HEK293 (cell line): ENCODE measurements around the gene FSIP1.

Experiments used
- CTCF ChIA-PET: fragments of 350-600 bp; formaldehyde crosslinking; extraction: SDS; loops from one replicate; lab custom pipeline; 2021; ENCODE audit warnings: antibody characterized with exemption; lab: Yijun Ruan, JAX
- POLR2A ChIA-PET: fragments of 300-600 bp; formaldehyde crosslinking; extraction: SDS; loops from one replicate; lab custom pipeline; 2020; ENCODE audit warnings: antibody characterized with exemption, inconsistent platforms; lab: Yijun Ruan, JAX
- H3K27ac ChIP-seq: fragments of 200-500 bp; sonication (Bioruptor generic); 2 replicates; pipeline ENCODE4 v1.5.1; 2014; ENCODE audit warnings: low read depth, low read length, control low read depth, inconsistent platforms; ENCODE audit errors: extremely low read depth
- H3K36me3 ChIP-seq, 2 experiments: fragments of 200-500 bp in 1 of 2; sonication (Bioruptor generic) in 1 of 2; 1 replicate in 1 of 2; 2 replicates in 1 of 2; pipeline ENCODE4 v1.5.1; 2014 to 2017; ENCODE audit warnings: inconsistent platforms in 2 of 2, low read length in 2 of 2; ENCODE audit not compliant: control insufficient read depth in 2 of 2, insufficient read depth in 1 of 2
- H3K4me1 ChIP-seq: fragments of 200-500 bp; sonication (Bioruptor generic); 2 replicates; pipeline ENCODE4 v1.5.1; 2014; ENCODE audit warnings: mild to moderate bottlenecking, low read length, inconsistent platforms; ENCODE audit not compliant: control insufficient read depth, insufficient read depth
- H3K4me3 ChIP-seq: 2 replicates; pipeline ENCODE4 v1.5.1; 2011; ENCODE audit warnings: low read depth, mild to moderate bottlenecking, control low read depth, low read length, moderate library complexity
- H3K9me3 ChIP-seq: fragments of 200-500 bp; sonication (Bioruptor generic); 2 replicates; pipeline ENCODE4 v1.5.1; 2014; ENCODE audit warnings: low read depth, low read length, inconsistent platforms; ENCODE audit not compliant: control insufficient read depth, insufficient read depth
- FEZF1 ChIP-seq: fragments of 450-650 bp; formaldehyde crosslinking; IDR thresholded peaks from 2 replicates; pipeline ENCODE4 v1.5.1; 2016; ENCODE audit warnings: missing biosample characterization, missing genetic modification characterization
- GFI1B ChIP-seq: fragments of 450-650 bp; formaldehyde crosslinking; IDR thresholded peaks from 2 replicates; pipeline ENCODE4 v1.5.1; 2016; ENCODE audit warnings: missing biosample characterization, missing genetic modification characterization
- HOXD13 ChIP-seq: sonication (generic); formaldehyde crosslinking; IDR thresholded peaks from 2 replicates; pipeline ENCODE4 v1.8.0; 2022; ENCODE audit warnings: missing genetic modification reagents, borderline replicate concordance
- KLF1 ChIP-seq: fragments of 450-650 bp; formaldehyde crosslinking; IDR thresholded peaks from 2 replicates; pipeline ENCODE4 v1.5.1; 2016; ENCODE audit warnings: missing biosample characterization, missing genetic modification characterization
- ZNF10 ChIP-seq: fragments of 450-650 bp; formaldehyde crosslinking; IDR thresholded peaks from 2 replicates; pipeline ENCODE4 v1.5.1; 2017; ENCODE audit warnings: missing biosample characterization, missing genetic modification characterization
- ZNF132 ChIP-seq: fragments of 450-650 bp; formaldehyde crosslinking; IDR thresholded peaks from 2 replicates; pipeline ENCODE4 v1.5.1; 2017; ENCODE audit warnings: missing biosample characterization, missing genetic modification characterization, borderline replicate concordance
- ZNF169 ChIP-seq: fragments of 450-650 bp; formaldehyde crosslinking; IDR thresholded peaks from 2 replicates; pipeline ENCODE4 v1.5.1; 2016; ENCODE audit warnings: missing biosample characterization, missing genetic modification characterization
- ZNF174 ChIP-seq: fragments of 450-650 bp; formaldehyde crosslinking; IDR thresholded peaks from 2 replicates; pipeline ENCODE4 v1.5.0; 2017; ENCODE audit warnings: missing biosample characterization, mild to moderate bottlenecking, missing genetic modification characterization
- ZNF391 ChIP-seq: fragments of 450-650 bp; formaldehyde crosslinking; IDR thresholded peaks from 2 replicates; pipeline ENCODE4 v1.5.1; 2016; ENCODE audit warnings: low read depth, missing biosample characterization, missing genetic modification characterization, borderline replicate concordance
- ZNF48 ChIP-seq: fragments of 450-650 bp; formaldehyde crosslinking; IDR thresholded peaks from 2 replicates; pipeline ENCODE4 v1.5.1; 2016; ENCODE audit warnings: missing biosample characterization, missing genetic modification characterization
- ZNF544 ChIP-seq: fragments of 450-650 bp; formaldehyde crosslinking; IDR thresholded peaks from 2 replicates; pipeline ENCODE4 v1.5.0; 2017; ENCODE audit warnings: missing biosample characterization, missing genetic modification characterization
- ZNF626 ChIP-seq: fragments of 450-650 bp; sonication (Bioruptor Pico); formaldehyde crosslinking; IDR thresholded peaks from 2 replicates; pipeline ENCODE4 v1.5.1; 2018; ENCODE audit warnings: missing biosample characterization, missing genetic modification characterization, inconsistent platforms
- ZNF654 ChIP-seq: fragments of 450-650 bp; formaldehyde crosslinking; IDR thresholded peaks from 2 replicates; pipeline ENCODE4 v1.5.1; 2016; ENCODE audit warnings: low read depth, missing biosample characterization, missing genetic modification characterization
- ZXDB ChIP-seq: fragments of 450-650 bp; formaldehyde crosslinking; IDR thresholded peaks from 2 replicates; pipeline ENCODE4 v1.5.1; 2016; ENCODE audit warnings: missing biosample characterization, missing genetic modification characterization
- TF ChIP-seq, protein P1 (sequence below): fragments of 450-650 bp; formaldehyde crosslinking; IDR thresholded peaks from 2 replicates; pipeline ENCODE4 v1.5.1; 2017; ENCODE audit warnings: missing biosample characterization, missing genetic modification characterization
- TF ChIP-seq, protein P2 (sequence below): fragments of 450-650 bp; formaldehyde crosslinking; IDR thresholded peaks from 2 replicates; pipeline ENCODE4 v1.5.1; 2017; ENCODE audit warnings: missing biosample characterization, missing genetic modification characterization
- TF ChIP-seq, protein P3 (sequence below): fragments of 450-650 bp; formaldehyde crosslinking; optimal IDR thresholded peaks from 2 replicates; pipeline ENCODE3; 2016; ENCODE audit warnings: missing biosample characterization, mild to moderate bottlenecking, missing genetic modification characterization
- TF ChIP-seq, protein P4 (sequence below): fragments of 450-650 bp; formaldehyde crosslinking; IDR thresholded peaks from 2 replicates; pipeline ENCODE4 v1.5.1; 2017; ENCODE audit warnings: missing biosample characterization, missing genetic modification characterization
- TF ChIP-seq, protein P5 (sequence below): fragments of 450-650 bp; formaldehyde crosslinking; IDR thresholded peaks from 2 replicates; pipeline ENCODE4 v1.5.1; 2016; ENCODE audit warnings: missing biosample characterization, missing genetic modification characterization

FSIP1 gene

DNA sequence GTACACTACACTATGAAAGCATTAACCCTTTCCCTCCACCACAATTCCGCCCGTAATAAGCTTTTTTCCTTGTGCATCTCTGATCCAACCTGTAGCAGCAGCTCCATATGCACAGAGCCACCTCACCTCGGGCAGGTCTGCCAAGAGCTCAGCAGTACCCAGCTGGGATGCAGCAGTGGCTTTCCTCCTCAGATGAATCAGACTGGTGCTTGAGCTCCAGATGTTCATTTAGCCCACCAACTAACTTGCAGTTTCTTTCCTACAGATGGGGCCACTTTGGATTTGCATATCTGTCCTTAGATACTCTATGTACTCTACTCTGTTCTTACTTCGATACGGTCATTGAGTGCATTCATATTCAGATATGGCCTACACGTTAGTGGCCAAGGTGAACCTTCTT is 14.8 kb upstream of the FSIP1 start:
- ChIA-PET POLR2A (no interaction called here), CTCF (no interaction called here)
- Histone ChIP-seq H3K9me3 (no peaks in the 10 kb centered on the region), H3K4me1 (no peaks in the 10 kb centered on the region), H3K36me3 (no peaks in the 10 kb centered on the region)
- TF ChIP-seq ZNF391 (tag by site-specific recombination) (no peak), KLF1 (tag by site-specific recombination) (no peak), ZNF654 (tag by site-specific recombination) (no peak), FEZF1 (tag by site-specific recombination) (no peak), ZNF169 (tag by site-specific recombination) (no peak), ZNF48 (tag by site-specific recombination) (no peak), ZXDB (tag by site-specific recombination) (no peak), ZNF174 (no peak), HOXD13 (CRISPR knock-in tag) (no peak), ZNF10 (tag by site-specific recombination) (no peak), GFI1B (tag by site-specific recombination) (no peak), ZNF544 (tag by site-specific recombination) (no peak), ZNF132 (no peak), ZNF626 (no peak)
- TF ChIP-seq, protein P1, sequence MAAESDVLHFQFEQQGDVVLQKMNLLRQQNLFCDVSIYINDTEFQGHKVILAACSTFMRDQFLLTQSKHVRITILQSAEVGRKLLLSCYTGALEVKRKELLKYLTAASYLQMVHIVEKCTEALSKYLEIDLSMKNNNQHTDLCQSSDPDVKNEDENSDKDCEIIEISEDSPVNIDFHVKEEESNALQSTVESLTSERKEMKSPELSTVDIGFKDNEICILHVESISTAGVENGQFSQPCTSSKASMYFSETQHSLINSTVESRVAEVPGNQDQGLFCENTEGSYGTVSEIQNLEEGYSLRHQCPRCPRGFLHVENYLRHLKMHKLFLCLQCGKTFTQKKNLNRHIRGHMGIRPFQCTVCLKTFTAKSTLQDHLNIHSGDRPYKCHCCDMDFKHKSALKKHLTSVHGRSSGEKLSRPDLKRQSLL: no peak
- TF ChIP-seq, protein P2, sequence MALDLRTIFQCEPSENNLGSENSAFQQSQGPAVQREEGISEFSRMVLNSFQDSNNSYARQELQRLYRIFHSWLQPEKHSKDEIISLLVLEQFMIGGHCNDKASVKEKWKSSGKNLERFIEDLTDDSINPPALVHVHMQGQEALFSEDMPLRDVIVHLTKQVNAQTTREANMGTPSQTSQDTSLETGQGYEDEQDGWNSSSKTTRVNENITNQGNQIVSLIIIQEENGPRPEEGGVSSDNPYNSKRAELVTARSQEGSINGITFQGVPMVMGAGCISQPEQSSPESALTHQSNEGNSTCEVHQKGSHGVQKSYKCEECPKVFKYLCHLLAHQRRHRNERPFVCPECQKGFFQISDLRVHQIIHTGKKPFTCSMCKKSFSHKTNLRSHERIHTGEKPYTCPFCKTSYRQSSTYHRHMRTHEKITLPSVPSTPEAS (tag by site-specific recombination): no peak
- TF ChIP-seq, protein P3, sequence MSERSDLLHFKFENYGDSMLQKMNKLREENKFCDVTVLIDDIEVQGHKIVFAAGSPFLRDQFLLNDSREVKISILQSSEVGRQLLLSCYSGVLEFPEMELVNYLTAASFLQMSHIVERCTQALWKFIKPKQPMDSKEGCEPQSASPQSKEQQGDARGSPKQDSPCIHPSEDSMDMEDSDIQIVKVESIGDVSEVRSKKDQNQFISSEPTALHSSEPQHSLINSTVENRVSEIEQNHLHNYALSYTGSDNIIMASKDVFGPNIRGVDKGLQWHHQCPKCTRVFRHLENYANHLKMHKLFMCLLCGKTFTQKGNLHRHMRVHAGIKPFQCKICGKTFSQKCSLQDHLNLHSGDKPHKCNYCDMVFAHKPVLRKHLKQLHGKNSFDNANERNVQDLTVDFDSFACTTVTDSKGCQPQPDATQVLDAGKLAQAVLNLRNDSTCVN: no peak
- TF ChIP-seq, protein P4, sequence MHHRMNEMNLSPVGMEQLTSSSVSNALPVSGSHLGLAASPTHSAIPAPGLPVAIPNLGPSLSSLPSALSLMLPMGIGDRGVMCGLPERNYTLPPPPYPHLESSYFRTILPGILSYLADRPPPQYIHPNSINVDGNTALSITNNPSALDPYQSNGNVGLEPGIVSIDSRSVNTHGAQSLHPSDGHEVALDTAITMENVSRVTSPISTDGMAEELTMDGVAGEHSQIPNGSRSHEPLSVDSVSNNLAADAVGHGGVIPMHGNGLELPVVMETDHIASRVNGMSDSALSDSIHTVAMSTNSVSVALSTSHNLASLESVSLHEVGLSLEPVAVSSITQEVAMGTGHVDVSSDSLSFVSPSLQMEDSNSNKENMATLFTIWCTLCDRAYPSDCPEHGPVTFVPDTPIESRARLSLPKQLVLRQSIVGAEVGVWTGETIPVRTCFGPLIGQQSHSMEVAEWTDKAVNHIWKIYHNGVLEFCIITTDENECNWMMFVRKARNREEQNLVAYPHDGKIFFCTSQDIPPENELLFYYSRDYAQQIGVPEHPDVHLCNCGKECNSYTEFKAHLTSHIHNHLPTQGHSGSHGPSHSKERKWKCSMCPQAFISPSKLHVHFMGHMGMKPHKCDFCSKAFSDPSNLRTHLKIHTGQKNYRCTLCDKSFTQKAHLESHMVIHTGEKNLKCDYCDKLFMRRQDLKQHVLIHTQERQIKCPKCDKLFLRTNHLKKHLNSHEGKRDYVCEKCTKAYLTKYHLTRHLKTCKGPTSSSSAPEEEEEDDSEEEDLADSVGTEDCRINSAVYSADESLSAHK: no peak
- TF ChIP-seq, all 188 proteins: peak for 0
- Histone ChIP-seq H3K27ac (no peak overlapping the region), H3K4me3 (no peak overlapping the region)

DNA sequence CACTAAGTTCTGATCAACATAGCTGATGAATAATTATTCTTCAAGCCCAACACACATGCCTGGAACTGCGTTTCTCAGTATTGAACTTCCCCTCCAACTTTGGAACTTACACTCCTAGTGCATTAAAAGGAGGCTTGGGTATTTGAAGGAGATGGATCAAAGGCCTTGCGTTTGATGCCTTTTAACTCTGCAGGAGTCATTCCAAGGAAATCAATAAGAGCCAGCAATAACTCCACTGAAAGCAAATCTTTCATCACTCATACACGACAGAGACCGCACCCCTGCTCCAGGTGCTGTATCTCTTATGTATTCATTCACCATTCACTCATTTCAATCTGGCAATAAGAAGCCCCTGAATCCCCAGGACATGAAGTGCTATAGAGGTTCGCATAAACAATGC is 14.0 kb upstream of the FSIP1 start:
- POLR2A ChIA-PET: no interaction called here
- H3K27ac ChIP-seq: no peak overlapping the region
- no peaks in the 10 kb centered on the region for H3K4me1 ChIP-seq
- no peak overlapping the region for H3K4me3 ChIP-seq
- H3K9me3 ChIP-seq: no peaks in the 10 kb centered on the region
- TF ChIP-seq, protein P5, sequence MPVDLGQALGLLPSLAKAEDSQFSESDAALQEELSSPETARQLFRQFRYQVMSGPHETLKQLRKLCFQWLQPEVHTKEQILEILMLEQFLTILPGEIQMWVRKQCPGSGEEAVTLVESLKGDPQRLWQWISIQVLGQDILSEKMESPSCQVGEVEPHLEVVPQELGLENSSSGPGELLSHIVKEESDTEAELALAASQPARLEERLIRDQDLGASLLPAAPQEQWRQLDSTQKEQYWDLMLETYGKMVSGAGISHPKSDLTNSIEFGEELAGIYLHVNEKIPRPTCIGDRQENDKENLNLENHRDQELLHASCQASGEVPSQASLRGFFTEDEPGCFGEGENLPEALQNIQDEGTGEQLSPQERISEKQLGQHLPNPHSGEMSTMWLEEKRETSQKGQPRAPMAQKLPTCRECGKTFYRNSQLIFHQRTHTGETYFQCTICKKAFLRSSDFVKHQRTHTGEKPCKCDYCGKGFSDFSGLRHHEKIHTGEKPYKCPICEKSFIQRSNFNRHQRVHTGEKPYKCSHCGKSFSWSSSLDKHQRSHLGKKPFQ (tag by site-specific recombination): no peak
- H3K36me3 ChIP-seq: no peaks in the 10 kb centered on the region
- CTCF ChIA-PET: no interaction called here
